ENCODE data around the gene MS4A7.

- TF ChIP-seq CTCF (conservative IDR thresholded peaks at IDR 0.05 in 1 of 2, IDR thresholded peaks at IDR 0.05 in 1 of 2; ENCODE audit: low read depth in 1 of 2, low read length in 2 of 2): no peak
- TF ChIP-seq EZH2 (IDR thresholded peaks at IDR 0.05; ENCODE audit: low read length, missing control alignments): no peak
Measured at GRCh38 chr11:60348116-60348515, 30.2 kb upstream of the MS4A7 start.
